H7 (cell line): ENCODE measurements around the gene RBM26. TPM values are rescaled to one million over a fixed set of nuclear protein-coding genes. Genes with fewer than 3 reads are reported as not detected.

ENCODE experiments used
- DNase-seq: peaks from one replicate; pipeline ENCODE4 v3.0.0; 2012
- H3K27me3 ChIP-seq: 2 replicates; pipeline ENCODE4 v1.6.0; 2011; ENCODE audit warnings: mild to moderate bottlenecking, low read length; ENCODE audit not compliant: control insufficient read depth, insufficient read depth
- H3K36me3 ChIP-seq: replicated peaks from 2 replicates; pipeline ENCODE4 v1.5.1; 2011; ENCODE audit warnings: low read length; ENCODE audit not compliant: control insufficient read depth, insufficient read depth
- H3K4me3 ChIP-seq: 2 replicates; pipeline ENCODE4 v1.5.1; 2011; ENCODE audit warnings: low read depth, mild to moderate bottlenecking, control low read depth, low read length, moderate library complexity; ENCODE audit not compliant: insufficient read depth
- total RNA-seq: library from RNA; depleted of rRNA; stranded (reverse); fragments of >200 nt; shearing (Covaris generic); gene quantifications from 2 replicates; pipeline ENCODE4 v1.2.3, GENCODE V29; 2014

RBM26 gene
- total RNA-seq, 1 experiment from 2014 or later = 37.9 TPM

DNA sequence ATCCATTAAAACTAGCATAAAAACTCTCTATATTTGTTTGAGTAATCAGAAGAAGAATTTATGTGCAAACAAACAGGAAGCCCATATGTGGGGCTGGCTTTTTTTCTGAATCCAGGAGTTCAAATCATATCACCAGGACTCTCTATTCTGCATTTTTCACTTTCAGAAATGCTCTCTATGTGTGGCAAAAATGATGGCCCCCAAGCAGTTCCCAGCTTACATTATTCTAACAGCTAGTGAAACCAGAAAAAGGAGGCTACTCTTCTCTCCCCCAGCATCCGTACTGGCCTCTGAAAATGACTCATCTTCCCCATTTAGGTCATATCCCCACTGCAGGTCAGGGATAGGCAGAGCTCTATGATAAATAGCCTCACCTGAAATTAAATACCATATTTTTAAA, 20.4 kb downstream of the RBM26 start:
- H3K27me3 ChIP-seq = no peaks in the 10 kb centered on the region
- no peaks in the 10 kb centered on the region for H3K36me3 ChIP-seq
- no peak for DNase-seq

DNA sequence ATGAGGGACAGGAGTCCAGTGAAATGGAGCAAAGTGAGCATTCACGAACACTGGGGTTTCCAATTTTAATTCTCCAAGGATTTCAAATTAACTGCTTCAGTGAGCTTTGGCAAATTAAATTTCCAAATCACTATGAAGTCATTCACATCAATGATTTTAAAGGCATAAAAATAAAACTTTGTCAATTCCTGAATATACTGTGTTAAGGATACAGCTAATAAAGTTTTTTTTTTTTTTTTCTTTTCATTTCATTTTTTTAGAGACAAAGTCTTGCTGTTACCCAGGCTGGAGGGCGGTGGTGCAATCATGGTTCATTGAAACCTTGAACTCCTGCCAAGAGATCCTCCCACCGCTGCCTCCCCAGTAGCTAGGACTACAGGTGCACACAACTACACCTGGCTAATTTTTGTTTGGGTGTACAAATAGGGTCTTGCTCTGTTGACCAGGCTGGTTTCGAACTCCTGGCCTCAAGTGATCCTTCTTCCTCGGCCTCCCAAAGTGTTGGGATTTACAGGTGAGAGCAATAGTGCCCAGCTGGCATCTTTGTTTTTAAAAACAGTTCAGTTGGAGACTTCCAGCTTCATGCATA, 21.9 kb downstream of the RBM26 start:
- H3K27me3 ChIP-seq = no peaks in the 10 kb centered on the region
- DNase-seq = no peak
- H3K36me3 ChIP-seq = no peaks in the 10 kb centered on the region
- no peak overlapping the region for H3K4me3 ChIP-seq

More for the DNA sequence above, 20.4 kb downstream of the RBM26 start:
- no peak overlapping the region for H3K4me3 ChIP-seq

DNA sequence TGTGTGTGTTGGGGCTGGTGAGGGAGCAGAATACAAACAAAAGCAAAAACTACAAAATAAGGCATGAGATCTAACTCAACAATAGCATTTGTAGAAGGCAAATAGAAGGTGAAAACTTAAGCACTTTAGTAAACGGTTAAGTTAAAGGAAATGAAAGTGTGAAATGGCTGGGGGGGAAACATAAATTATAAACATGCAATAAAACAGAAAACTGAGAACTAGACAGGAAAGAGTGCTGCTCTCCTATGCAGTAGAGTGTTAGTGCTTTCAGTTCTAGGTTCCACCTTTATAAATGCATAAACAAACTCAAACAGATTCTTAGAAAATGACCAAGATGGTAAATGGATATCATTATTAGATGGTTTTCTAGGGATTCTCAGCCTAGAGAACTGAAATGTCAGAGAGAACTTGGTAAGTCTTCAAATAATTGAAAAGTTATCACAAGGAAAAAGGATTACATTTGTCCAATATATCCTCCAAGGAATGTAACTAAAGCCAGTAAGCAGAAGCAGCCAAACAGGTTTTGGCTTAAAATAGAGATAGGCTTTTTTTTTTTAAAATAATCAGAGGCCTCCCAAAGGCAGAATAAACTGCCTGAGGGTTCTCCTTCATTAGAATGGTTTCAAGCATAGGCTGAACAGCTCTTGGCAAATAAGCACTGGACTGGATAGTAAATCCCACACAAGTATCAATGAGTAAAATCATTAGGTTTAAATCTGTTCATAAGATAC, 23.3 kb downstream of the RBM26 start:
- no peak overlapping the region for H3K4me3 ChIP-seq
- no peaks in the 10 kb centered on the region for H3K27me3 ChIP-seq
- DNase-seq = no peak
- H3K36me3 ChIP-seq = peaks cover 2% of the 10 kb centered on the region; the same call in 1 of the 2 replicates

DNA sequence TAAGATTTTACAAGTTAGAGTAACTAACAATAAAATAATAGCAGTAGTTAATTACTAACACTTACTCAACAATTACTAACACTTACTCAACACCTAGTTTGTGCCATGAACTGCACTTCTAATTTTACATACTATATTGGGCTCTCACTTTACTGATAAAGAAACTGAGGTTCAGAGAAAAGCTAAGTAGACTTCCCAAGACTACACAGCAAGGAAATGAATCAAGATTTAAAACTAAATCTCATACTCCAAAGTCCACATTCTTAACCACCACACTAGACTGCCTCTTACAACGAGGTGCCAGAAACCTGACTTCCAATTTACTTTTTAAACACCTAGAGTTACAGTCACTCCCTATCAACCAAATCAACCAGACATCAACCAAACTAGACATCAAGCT, 25.1 kb downstream of the RBM26 start:
- no peak overlapping the region for H3K4me3 ChIP-seq
- peaks cover 11% of the 10 kb centered on the region for H3K36me3 ChIP-seq
- DNase-seq = no peak
- no peaks in the 10 kb centered on the region for H3K27me3 ChIP-seq

DNA sequence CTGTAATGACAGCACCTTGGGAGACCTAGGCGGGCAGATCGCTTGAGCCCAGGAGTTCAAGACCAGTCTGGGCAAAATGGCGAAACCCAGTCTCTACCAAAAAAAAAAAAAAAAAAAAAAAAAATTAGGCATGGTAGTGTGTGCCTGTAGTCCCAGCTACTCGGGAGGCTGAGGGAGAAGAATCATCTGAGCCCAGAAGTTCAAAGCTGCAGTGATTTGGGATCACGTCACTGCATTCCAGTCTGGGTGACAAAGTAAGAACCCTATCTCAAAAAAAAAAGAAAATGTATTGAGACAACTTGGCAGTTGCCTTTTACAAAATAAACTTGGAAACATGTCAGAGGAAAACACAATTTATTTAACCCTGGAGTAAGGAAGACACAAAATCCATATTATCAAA, 26.8 kb downstream of the RBM26 start:
- Histone ChIP-seq H3K27me3 (no peaks in the 10 kb centered on the region), H3K36me3 (peaks cover 11% of the 10 kb centered on the region), H3K4me3 (no peak overlapping the region)
- DNase-seq = no peak

DNA sequence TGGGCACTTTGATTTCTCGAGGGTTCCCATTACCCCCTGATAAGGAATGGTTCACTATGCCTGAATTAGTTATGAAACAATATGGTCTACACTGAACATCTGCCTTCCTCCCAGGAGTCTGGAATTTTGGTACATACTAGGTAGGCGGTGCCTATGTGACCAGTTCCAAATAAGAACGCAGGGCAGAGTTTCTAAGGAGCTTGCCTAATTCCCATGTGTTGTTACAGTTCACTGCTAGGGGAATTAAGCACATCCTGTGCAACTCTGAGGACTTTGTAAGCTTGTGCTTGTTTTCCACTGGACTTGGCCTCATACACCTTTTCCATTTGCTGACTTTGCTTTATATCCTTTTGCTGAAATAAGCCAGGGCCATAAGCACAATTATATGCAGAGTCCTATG, 29.2 kb downstream of the RBM26 start:
- Histone ChIP-seq H3K27me3 (no peaks in the 10 kb centered on the region), H3K4me3 (no peak overlapping the region), H3K36me3 (peaks cover 11% of the 10 kb centered on the region)
- no peak for DNase-seq

DNA sequence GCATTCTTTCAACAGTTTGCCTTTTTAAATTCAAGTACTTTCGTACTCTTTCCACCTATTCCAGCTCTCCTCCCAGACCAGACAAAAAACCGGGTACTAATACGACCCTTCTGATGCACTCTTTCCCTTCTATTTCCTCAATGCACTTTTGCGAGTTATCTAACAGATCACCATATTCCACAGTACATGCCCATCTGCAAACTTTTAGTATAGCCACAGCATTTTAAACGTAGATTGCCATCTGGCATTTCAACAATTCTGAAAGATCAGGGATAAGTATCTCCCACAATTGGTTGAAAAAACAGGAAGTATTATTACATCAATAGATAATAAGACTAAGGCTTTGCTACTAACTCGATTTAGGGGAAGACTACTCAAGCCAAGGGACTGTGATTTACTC, 31.5 kb downstream of the RBM26 start:
- peaks cover 15% of the 10 kb centered on the region for H3K36me3 ChIP-seq
- DNase-seq = no peak

DNA sequence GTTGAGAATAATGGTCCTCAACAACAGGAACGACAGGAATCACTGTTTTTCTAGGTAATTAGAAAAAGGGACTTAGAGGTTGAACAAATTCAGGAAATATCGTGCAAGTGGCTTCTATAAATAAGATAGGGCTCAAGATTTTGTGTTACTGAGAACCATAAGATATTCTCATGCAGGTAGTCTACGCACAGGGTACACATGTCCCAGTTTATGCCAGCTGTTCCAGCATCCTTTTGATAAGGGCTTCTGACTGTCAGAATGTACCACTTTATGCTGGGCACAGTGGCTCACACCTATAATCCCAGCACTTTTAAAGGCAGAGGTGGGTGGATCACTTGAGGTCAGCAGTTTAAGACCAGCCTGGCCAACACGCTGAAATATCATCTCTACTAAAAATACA, 32.1 kb downstream of the RBM26 start:
- no peak overlapping the region for H3K4me3 ChIP-seq
- no peak for DNase-seq
- H3K36me3 ChIP-seq = peaks cover 16% of the 10 kb centered on the region
- H3K27me3 ChIP-seq = no peaks in the 10 kb centered on the region

More for the DNA sequence above, 31.5 kb downstream of the RBM26 start:
- no peaks in the 10 kb centered on the region for H3K27me3 ChIP-seq
- H3K4me3 ChIP-seq = no peak overlapping the region

DNA sequence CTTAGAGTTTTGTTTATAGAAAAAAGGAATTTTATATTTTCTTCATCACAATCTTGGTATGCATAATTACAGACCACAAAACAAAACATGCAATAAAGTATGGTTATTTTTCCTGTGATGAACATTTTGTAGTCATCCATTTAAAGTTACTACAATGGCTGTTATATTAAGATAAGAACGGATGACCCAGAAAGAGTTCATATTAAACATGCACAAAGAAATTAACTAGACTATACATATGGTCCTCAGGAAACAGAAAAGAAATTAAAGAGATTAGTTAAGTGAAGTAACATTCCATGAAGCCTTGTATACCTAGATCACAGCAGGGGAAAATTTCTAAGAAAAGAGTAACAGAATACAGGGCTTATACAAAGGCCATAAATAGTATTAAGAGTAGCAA, 36.8 kb downstream of the RBM26 start:
- H3K4me3 ChIP-seq = no peak overlapping the region
- DNase-seq = no peak
- H3K27me3 ChIP-seq = no peaks in the 10 kb centered on the region
- H3K36me3 ChIP-seq = peaks cover 15% of the 10 kb centered on the region

DNA sequence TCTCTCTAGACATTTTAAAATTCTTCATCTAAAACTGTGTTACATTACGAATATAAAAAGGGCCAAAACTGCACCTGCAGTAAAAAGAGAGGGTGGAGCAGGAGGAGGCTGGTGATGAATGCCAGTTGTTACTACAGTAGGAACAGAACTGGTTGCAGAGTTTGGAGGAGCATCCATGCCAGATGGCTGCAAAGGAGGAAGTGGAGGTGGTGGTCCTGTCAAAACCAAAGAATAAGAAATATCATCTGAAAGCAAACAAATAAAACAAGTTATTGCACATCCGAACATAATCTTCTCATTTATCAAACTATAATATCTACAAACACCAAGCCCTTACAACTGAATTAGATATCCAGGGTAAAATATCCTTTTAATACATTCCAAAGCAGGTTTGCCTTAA, 40.1 kb downstream of the RBM26 start:
- Histone ChIP-seq H3K4me3 (no peak overlapping the region), H3K27me3 (no peaks in the 10 kb centered on the region), H3K36me3 (peaks cover 14% of the 10 kb centered on the region)
- no peak for DNase-seq

DNA sequence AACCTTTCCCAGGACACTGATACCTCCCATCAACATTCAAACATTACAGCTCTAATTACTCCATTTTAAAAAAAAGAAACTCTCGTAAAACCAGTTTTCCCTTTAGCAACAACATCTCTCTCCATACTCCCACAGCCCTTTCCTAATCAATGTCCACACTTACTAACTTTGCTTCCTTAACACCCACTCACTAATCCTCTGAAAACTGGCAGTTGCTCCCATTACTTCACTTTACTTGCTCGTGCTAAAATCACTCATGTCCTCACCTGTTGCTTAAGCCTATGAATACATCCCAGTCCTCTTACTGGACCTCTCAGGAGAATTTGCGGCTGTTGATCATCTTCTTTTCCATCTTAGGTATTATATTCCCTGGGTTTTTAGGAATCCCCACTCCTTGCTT, 44.8 kb downstream of the RBM26 start:
- Histone ChIP-seq H3K4me3 (no peak overlapping the region), H3K36me3 (peaks cover 12% of the 10 kb centered on the region), H3K27me3 (no peaks in the 10 kb centered on the region)
- DNase-seq = no peak

DNA sequence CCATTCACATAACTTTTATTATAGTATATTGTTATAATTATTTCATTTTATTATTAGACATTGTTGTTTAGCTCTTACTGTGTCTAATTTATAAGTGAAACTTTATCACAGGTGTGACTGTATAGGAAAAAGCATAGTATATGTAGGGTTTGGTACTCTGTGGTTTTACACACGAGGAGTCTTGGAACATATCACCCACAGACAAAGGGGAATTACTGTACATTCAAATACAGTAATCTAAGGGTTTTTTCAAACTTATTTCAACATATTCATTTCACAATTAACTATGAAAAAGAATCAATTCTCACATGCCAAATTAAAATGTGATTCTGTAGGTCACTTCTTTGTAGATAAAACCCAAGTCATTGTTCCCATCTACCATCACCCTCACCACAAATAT, 46.0 kb downstream of the RBM26 start:
- no peak for DNase-seq
- H3K27me3 ChIP-seq = no peaks in the 10 kb centered on the region
- H3K4me3 ChIP-seq = no peak overlapping the region
- H3K36me3 ChIP-seq = peaks cover 10% of the 10 kb centered on the region

DNA sequence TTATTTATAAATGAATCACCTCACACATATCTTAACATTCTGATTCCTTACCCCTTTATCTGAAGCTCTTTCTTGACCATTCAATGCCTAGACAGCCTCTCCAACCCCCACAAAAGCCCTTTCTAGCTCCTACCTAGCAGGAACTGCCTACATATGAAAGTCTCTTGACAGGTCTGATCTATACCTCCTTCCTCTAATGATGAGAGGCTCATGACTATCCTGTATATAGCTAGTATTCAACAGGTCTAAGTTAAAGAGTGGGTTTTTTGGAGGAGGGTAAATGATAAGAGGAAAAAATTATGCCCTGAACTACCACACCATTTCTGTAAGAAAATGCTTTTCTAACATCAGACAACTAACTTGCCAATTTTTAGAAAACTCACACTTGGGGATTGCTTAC, 47.0 kb downstream of the RBM26 start:
- no peak for DNase-seq
- Histone ChIP-seq H3K27me3 (no peaks in the 10 kb centered on the region), H3K36me3 (peaks cover 12% of the 10 kb centered on the region), H3K4me3 (no peak overlapping the region)

DNA sequence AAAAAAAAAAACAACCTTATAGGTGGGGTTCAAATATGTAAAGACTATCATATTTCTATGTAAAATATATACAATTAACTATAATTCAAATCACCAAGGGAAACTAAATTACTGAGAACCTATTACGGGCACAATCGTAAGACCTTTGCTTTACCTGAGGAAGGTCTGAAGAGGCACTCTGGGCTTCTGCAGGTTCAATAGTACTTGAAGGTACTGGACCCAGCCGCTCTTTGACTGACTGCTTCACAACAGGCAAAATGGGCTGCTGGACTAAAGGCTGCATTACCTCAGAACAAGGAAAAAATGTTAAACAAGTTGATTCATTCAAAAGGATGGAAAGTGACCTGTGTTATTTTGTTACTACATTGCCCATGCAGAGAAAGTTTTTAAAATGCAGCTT, 51.8 kb downstream of the RBM26 start:
- H3K27me3 ChIP-seq = no peaks in the 10 kb centered on the region
- H3K36me3 ChIP-seq = peaks cover 11% of the 10 kb centered on the region
- no peak for DNase-seq
- no peak overlapping the region for H3K4me3 ChIP-seq

DNA sequence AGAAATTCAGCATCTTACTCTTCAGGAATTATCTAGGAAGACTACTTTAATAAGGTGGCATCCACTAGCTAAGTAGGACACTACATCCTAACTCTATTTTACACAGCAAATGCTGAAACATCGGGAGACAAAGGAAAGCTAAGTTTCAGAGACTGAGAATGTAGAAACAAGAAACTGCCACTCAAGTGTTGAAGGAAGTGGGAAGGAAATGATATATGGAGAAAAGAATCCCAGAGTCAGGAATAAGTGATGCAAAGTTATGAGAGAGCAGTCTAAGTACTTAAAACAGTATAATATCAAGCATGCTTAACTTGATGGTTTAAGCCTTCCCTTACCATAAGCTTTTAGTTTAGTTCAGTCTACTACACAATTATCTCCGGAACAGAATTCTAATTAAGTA, 52.4 kb downstream of the RBM26 start:
- Histone ChIP-seq H3K4me3 (no peak overlapping the region), H3K27me3 (no peaks in the 10 kb centered on the region), H3K36me3 (peaks cover 8% of the 10 kb centered on the region)
- no peak for DNase-seq
